GM18520 (cell line): ENCODE results near the gene WFIKKN1.

ENCODE experiments used
- ATAC-seq: cut with Tn5 transposase; IDR thresholded peaks from one replicate; pipeline ENCODE4 v1.9.1; 2021; ENCODE audit not compliant: unreplicated experiment

The WFIKKN1 gene

DNA sequence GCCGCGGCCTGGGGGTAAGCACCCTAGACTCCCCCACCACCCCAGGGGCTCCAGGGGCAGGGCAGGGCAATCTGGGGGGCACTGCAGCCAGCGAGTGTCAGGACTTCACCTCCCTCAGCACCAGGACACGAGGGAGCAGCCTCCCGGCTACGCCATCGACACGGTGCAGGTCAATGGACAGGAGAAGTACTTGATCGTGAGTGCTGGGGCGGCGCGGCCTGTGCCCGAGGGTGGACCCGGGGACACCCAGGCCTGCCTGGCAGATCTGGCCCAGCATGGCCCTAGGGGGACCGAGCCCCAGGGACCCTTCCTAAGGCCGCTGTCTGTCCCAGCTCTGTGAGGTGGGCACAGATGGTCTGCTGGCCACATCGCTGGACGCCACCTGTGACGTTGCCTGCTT, 41.6 kb downstream of the WFIKKN1 start:
- ATAC-seq: no peak

GRCh38 chr16:672851-673250, 42.1 kb downstream of the WFIKKN1 start:
- ATAC-seq: no peak

DNA sequence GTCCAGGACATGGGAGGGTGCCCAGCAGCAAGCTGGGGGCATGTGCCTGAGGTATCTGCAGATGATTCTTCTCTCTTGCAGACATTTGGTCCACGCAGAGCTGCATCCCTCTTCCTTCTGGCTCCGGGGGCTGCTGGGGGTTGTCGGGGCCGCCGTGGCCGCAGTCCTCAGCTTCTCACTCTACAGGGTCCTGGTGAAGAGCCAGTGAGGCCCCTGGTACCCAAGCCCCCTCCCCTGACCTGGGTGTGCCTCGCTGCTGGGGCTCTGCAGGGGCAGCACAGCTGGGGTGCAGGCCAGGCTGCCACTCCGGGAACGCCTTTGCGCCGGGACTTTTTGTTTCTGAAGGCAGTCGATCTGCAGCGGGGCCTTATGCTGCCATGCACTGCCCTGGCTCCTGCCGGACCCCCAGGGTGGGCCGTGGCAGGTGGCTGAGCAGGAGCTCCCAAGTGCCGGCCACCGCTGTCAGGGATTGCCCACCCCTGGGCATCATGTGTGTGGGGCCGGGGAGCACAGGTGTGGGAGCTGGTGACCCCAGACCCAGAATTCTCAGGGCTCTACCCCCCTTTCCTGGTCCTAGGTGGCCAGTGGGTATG, 42.7 kb downstream of the WFIKKN1 start:
- ATAC-seq: no peak

- no peak for ATAC-seq
Measured at GRCh38 chr16:674214-674881, 43.6 kb downstream of the WFIKKN1 start.

GRCh38 chr16:674968-675883, 44.4 kb downstream of the WFIKKN1 start, which contains the start of gene RHBDL1:
RHBDL1 (plus strand) TSS chr16:675671; CDS start chr16:675791, 120 bp downstream.
- no peak for ATAC-seq

GRCh38 chr16:675884-676564, 45.2 kb downstream of the WFIKKN1 start:
- no peak for ATAC-seq

GRCh38 chr16:676565-676902, 45.7 kb downstream of the WFIKKN1 start:
- no peak for ATAC-seq

GRCh38 chr16:676913-677312, 46.1 kb downstream of the WFIKKN1 start:
- no peak for ATAC-seq

DNA sequence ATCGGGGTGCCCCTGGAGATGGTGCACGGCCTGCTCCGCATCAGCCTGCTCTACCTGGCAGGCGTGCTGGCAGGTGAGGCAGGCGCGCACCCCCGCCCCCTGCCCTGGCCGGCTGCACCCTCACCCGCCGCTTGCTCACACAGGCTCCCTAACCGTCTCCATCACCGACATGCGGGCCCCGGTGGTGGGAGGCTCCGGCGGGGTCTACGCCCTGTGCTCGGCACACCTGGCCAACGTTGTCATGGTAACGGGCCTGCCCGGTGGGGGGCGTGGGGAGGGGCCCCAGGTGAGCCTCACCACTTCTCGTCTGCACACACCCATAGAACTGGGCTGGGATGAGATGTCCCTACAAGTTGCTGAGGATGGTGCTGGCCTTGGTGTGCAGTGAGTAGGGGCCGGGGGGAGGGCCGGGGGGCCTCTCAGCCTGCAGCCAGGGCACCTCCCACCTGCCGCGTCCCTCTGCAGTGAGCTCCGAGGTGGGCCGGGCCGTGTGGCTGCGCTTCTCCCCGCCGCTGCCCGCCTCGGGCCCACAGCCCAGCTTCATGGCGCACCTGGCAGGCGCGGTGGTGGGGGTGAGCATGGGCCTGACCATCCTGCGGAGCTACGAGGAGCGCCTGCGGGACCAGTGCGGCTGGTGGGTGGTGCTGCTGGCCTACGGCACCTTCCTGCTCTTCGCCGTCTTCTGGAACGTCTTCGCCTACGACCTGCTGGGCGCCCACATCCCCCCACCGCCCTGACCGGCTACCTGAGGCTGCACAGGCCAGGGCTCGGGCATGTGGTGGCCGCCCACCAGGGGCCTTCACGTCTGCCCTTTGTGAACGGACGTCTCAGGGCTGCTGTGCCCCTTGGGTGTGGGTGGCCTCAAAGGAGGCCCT, 46.8 kb downstream of the WFIKKN1 start:
- no peak for ATAC-seq

GRCh38 chr16:678209-678857, 47.5 kb downstream of the WFIKKN1 start:
- no peak for ATAC-seq

- no peak for ATAC-seq
Measured at GRCh38 chr16:678858-679813, 48.4 kb downstream of the WFIKKN1 start.

GRCh38 chr16:679814-680624, 49.2 kb downstream of the WFIKKN1 start, which contains the start of gene STUB1:
STUB1 (plus strand) TSS chr16:680410; CDS start chr16:680526, 116 bp downstream.
- no peak for ATAC-seq

DNA sequence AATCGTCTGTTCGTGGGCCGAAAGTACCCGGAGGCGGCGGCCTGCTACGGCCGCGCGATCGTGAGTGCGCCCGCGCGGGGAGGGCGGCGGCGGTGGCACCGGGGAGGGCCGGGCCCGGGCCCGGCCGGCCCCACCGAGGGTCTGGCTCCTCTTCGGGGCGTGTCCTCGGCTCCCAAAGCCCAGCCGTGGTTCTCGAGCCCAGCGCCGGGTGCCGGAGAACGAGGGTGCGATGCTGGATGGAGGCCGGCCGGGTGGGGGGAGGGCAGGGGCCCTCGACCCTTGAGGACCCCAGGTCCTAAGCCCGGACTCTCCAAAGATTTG, 49.8 kb downstream of the WFIKKN1 start:
- no peak for ATAC-seq

- ATAC-seq: no peak
Measured at GRCh38 chr16:680967-681745, 50.4 kb downstream of the WFIKKN1 start.

DNA sequence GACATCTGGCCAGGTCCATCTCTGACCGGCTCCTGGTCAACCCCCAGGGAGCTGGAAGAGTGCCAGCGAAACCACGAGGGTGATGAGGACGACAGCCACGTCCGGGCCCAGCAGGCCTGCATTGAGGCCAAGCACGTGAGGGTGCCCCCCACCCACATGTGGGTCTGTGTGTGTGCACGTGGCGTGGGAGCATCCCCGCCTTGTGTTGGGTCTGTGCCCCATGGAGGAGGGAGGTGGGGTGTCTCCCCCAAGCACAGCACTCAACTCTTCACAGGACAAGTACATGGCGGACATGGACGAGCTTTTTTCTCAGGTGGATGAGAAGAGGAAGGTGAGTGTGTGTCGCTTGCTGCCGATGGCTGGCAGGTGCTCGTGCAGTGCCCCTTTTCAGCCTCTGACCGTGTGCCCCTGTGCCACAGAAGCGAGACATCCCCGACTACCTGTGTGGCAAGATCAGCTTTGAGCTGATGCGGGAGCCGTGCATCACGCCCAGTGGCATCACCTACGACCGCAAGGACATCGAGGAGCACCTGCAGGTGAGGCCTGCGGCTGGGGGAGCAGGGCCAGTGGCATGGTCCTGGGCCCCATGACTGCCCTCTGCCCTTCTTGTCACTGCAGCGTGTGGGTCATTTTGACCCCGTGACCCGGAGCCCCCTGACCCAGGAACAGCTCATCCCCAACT, 51.1 kb downstream of the WFIKKN1 start:
- ATAC-seq: no peak

- no peak for ATAC-seq
Measured at GRCh38 chr16:682493-683395, 52.0 kb downstream of the WFIKKN1 start.
